Effector CD8-positive, alpha-beta T cell (primary cell): ENCODE measurements around the gene PLA2G4A.

ENCODE experiments used
- DNase-seq: peaks from one replicate; lab custom pipeline; 2025; lab: John Stamatoyannopoulos, UW

Gene PLA2G4A

DNA sequence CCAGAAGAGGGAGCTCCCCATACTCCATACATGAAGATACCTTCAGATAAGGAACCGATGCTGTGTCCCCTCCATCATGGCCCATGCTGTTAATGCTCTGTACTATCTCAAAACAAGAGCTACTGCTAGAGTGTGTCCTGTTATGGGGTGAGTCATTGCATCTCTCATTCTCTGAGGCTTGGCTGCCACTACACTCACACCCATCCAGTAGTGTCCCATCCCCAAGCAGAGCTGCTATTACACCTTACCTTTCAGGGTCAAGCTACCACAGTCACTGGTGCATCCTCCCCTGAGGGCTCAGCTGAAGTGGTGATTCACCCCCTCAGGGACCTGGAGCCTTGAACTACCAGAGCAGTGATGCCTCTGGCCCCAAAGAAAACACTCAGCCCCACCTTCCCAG lies 198.5 kb downstream of the PLA2G4A start:
- no peak for DNase-seq

DNA sequence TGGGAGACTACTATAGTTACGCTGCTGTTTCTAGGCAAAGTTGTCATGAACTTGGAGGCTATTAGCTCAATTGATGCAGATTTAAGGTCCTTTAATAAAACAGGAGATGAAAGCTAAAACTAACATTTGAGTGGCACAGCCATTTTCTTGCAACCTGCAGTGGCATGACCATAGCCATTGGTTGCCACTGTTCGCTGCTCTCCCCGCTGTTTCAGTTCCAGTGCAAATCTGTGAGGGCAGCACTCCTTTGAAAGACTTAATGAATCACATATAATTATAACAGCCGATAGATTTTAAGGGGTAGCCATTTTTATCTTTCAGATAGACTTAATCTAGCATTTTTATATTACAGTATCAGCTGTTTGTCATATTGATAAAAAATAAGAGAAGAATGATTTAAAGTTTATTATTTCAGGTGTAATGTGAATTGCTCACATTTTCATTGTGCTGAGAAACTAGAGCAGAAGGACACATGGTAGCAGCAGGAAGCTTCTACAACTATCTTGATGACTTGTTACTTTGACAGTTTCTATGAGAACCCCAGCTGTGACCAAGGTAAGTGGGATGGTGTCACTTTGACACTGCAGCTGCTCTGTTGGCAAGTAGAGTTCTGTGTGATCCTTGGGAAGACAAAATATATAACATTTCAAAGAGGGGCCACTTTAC lies 203.7 kb downstream of the PLA2G4A start:
- no peak for DNase-seq

DNA sequence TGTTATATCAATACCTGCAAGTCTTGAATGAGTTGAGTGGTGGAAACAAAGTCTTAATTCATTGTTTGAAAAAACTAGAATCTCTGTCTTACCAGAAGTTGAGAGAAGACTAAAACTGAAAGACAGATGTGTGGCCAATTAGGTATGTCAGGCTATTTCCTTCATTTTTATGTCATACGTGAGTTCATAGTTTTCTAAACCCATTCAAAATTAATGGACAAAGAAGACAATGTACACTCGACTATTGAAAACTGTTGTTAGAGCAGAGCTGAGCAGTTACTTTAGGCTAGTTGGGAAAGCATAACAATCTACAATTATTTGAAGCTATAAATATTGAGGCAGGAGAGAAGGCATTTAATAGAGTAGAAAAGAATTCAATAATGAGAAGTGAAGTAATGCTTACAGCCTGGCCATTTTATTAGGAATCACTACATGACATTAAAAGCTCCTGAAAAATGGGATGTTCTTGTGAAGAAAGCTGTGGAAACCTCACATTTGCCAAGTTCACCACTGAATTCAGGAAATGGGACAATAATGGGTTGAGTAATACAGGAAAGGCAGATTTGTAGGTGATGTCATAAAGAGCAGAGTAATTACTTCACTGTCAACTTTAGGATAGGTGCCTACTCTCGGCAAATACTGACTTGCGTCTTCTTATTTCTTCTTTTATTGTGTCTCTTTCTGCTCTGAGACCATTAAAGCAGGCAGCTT lies 204.4 kb downstream of the PLA2G4A start:
- DNase-seq: no peak

DNA sequence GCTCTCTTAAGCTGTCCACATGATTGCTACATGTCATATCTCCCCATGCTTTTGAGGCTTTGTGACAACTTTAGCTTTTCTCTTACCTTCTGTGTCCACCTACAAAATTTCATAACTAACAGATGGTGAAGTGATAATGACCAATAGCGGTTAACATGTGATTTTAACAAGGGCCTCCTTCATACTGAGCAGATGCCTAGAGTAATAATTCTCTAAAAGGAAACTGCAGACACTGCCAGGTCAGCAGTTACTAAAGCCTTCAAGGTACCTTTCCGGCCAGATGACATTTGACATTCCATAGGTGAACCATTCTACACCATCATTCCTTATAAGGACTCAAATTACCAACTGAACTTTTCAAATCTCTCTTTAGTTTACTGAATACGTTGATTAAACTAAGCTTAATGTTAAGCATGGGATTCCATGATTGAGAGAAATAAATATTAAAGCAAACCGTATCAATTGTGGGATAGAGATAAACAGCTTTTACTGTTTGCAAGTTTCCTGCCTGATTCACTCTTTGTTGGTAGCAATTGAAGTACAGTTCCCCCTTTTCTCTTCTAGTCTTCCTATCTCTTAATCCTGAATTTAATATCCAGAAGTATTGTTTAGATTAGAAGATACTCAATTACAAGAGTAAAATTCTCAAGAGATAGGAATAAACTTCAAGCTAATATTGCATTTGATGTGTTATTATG lies 205.1 kb downstream of the PLA2G4A start:
- DNase-seq: no peak

- DNase-seq: no peak
Observed at GRCh38 chr1:187034501-187034900, 205.8 kb downstream of the PLA2G4A start.

DNA sequence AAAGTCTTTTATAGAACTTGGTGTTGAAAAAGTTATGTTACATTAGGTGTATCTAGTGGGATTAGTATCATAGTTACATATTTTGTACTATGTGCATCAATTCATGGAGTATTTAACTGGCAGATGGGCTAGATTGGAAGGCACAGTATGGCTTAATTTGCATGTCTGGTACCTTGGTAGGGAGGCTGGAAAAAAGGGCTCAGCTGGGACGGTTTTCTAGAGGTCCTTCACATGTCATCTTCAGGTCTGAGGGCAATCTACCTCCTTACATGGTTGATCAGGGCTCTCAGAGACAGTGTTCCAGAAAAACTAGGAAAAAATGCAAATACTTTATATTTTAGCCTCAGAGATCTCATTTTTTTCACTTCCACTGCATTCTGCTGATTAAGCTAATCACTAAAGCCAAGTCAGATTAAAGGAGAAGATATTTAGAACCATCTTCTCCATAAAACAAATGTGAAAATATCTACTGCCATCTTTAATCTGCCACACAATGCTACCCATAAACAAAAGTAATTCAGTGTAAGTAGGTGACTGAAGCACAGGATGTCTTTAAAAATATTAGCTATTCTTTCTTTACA lies 209.3 kb downstream of the PLA2G4A start:
- no peak for DNase-seq
